ENCODE data around the gene FNTB.

The FNTB gene

DNA sequence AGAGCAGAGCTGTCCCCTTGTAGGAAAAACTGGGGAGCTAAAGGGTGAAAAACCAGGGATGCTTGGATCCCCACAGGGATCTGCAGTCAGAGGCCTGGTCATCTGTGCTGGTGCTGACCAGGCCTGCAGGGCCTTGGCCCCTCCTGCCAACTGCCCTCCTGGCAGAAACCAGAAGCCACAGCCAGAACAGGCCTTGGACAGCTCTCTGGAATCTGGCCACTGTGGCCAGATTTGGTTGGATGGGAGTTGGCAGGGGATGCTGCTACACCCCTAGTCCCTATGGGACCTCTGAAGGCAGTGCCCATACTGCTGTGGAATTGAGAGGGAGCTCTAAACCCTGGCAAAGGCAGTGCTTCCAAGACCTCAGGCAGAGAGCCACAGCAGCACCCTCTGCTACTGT lies 35.0 kb upstream of the FNTB start:
- no peak for TF ChIP-seq ZBTB7A (IDR thresholded peaks at IDR 0.05; ENCODE audit: low read depth)
- TF ChIP-seq, protein P1, sequence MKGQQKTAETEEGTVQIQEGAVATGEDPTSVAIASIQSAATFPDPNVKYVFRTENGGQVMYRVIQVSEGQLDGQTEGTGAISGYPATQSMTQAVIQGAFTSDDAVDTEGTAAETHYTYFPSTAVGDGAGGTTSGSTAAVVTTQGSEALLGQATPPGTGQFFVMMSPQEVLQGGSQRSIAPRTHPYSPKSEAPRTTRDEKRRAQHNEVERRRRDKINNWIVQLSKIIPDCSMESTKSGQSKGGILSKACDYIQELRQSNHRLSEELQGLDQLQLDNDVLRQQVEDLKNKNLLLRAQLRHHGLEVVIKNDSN (IDR thresholded peaks at IDR 0.05), result no peak
- no peak for TF ChIP-seq YY1 (IDR thresholded peaks at IDR 0.05; ENCODE audit: low read depth)
- no peak for TF ChIP-seq TEAD4 (IDR thresholded peaks at IDR 0.05)
- TF ChIP-seq FOXM1 (IDR thresholded peaks at IDR 0.05; ENCODE audit: borderline replicate concordance, low read depth), result no peak
- TF ChIP-seq NFIC (IDR thresholded peaks at IDR 0.05), result no peak
- no peak for TF ChIP-seq EP300 (IDR thresholded peaks at IDR 0.05; ENCODE audit: borderline replicate concordance)
- TF ChIP-seq EGR1 (IDR thresholded peaks at IDR 0.05), result no peak
- no peak for TF ChIP-seq CEBPB (IDR thresholded peaks at IDR 0.05)
- no peak for TF ChIP-seq TAF1 (IDR thresholded peaks at IDR 0.05; ENCODE audit: low read depth)
- no peak for TF ChIP-seq TCF12 (IDR thresholded peaks at IDR 0.05; ENCODE audit: low read depth)
- TF ChIP-seq REST (IDR thresholded peaks at IDR 0.05; ENCODE audit: low read depth), result no peak
- TF ChIP-seq CREB1 (IDR thresholded peaks at IDR 0.05; ENCODE audit: low read depth), result no peak
- no peak for TF ChIP-seq RAD21 (IDR thresholded peaks at IDR 0.05; ENCODE audit: low read depth)
- TF ChIP-seq, protein P2, sequence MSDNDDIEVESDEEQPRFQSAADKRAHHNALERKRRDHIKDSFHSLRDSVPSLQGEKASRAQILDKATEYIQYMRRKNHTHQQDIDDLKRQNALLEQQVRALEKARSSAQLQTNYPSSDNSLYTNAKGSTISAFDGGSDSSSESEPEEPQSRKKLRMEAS (IDR thresholded peaks at IDR 0.05), result no peak

DNA sequence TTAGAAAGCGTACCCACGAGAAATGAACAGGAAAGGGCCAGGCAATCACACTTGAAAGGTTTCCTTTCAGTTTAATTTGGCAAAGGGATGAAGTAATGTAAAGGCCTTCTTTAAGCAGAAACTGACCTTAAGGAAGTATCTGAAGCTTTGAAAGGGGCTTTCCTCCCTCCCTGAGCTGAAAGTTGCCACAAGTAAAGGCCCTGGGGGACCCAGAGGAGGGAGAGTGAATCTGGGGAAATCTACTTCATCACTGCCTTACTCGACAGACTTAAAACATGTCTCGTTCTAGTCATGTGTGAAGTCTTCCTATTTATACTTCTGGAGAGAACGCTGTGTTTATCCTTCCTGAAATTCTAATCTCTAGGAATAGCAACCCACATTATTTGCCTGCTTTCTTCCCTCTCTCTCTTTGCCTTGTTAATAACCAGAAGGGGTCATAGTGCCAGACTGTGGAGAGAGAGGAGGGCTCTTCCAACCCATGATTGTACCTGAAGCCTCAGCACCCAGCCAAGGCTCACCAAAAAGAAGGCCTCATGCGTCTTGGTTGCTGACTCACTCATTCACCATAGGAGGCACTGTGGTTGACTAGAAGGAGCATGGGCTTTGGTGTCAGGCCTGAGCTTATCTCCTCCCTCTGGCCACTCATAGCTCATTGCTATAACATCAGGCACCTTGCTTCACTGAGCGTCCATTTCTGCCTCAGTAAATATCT lies 33.9 kb upstream of the FNTB start:
- TF ChIP-seq NFIC (IDR thresholded peaks at IDR 0.05), result no peak
- TF ChIP-seq EP300 (IDR thresholded peaks at IDR 0.05; ENCODE audit: borderline replicate concordance), result no peak
- no peak for TF ChIP-seq TAF1 (IDR thresholded peaks at IDR 0.05; ENCODE audit: low read depth)
- no peak for TF ChIP-seq YY1 (IDR thresholded peaks at IDR 0.05; ENCODE audit: low read depth)
- TF ChIP-seq CEBPB (IDR thresholded peaks at IDR 0.05), result no peak
- TF ChIP-seq REST (IDR thresholded peaks at IDR 0.05; ENCODE audit: low read depth), result no peak
- no peak for TF ChIP-seq TCF12 (IDR thresholded peaks at IDR 0.05; ENCODE audit: low read depth)
- no peak for TF ChIP-seq TEAD4 (IDR thresholded peaks at IDR 0.05)
- no peak for TF ChIP-seq RAD21 (IDR thresholded peaks at IDR 0.05; ENCODE audit: low read depth)
- TF ChIP-seq CREB1 (IDR thresholded peaks at IDR 0.05; ENCODE audit: low read depth), result no peak
- no peak for TF ChIP-seq EGR1 (IDR thresholded peaks at IDR 0.05)
- TF ChIP-seq, protein P1 (IDR thresholded peaks at IDR 0.05), result no peak
- TF ChIP-seq FOXM1 (IDR thresholded peaks at IDR 0.05; ENCODE audit: borderline replicate concordance, low read depth), result no peak
- TF ChIP-seq, protein P2 (IDR thresholded peaks at IDR 0.05), result no peak
- TF ChIP-seq ZBTB7A (IDR thresholded peaks at IDR 0.05; ENCODE audit: low read depth), result no peak

GRCh38 chr14:64953310-64953654 lies 33.4 kb upstream of the FNTB start:
- TF ChIP-seq, protein P2 (IDR thresholded peaks at IDR 0.05), result no peak
- no peak for TF ChIP-seq FOXM1 (IDR thresholded peaks at IDR 0.05; ENCODE audit: borderline replicate concordance, low read depth)
- TF ChIP-seq NFIC (IDR thresholded peaks at IDR 0.05), result no peak
- no peak for TF ChIP-seq RAD21 (IDR thresholded peaks at IDR 0.05; ENCODE audit: low read depth)
- TF ChIP-seq EP300 (IDR thresholded peaks at IDR 0.05; ENCODE audit: borderline replicate concordance), result no peak
- TF ChIP-seq TEAD4 (IDR thresholded peaks at IDR 0.05), result no peak
- TF ChIP-seq, protein P1 (IDR thresholded peaks at IDR 0.05), result no peak
- no peak for TF ChIP-seq CREB1 (IDR thresholded peaks at IDR 0.05; ENCODE audit: low read depth)
- no peak for TF ChIP-seq EGR1 (IDR thresholded peaks at IDR 0.05)

DNA sequence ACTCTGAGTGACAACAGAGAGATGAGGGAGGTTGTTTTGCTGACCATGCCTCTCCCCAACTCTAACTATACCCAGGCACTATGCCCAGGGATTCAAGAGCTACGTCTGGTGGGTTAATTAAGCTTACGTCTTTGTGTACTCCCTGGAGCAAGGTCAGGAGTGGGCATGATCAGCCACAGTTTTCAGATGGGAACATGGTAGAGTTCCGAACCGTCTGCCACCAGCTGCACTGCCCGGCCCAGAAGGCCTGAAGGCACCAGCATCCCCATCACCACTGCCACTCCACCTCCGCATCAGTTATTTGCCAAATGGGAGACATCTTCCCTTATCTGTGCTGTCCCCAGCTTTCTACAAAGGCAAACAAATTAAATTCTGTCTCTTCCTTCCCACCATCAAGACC lies 33.0 kb upstream of the FNTB start:
- TF ChIP-seq CEBPB (IDR thresholded peaks at IDR 0.05), result no peak
- TF ChIP-seq TCF12 (IDR thresholded peaks at IDR 0.05; ENCODE audit: low read depth), result no peak
- TF ChIP-seq TAF1 (IDR thresholded peaks at IDR 0.05; ENCODE audit: low read depth), result no peak
- no peak for TF ChIP-seq ZBTB7A (IDR thresholded peaks at IDR 0.05; ENCODE audit: low read depth)
- no peak for TF ChIP-seq FOXM1 (IDR thresholded peaks at IDR 0.05; ENCODE audit: borderline replicate concordance, low read depth)
- TF ChIP-seq, protein P1 (IDR thresholded peaks at IDR 0.05), result no peak
- TF ChIP-seq YY1 (IDR thresholded peaks at IDR 0.05; ENCODE audit: low read depth), result no peak
- TF ChIP-seq REST (IDR thresholded peaks at IDR 0.05; ENCODE audit: low read depth), result no peak
- no peak for TF ChIP-seq TEAD4 (IDR thresholded peaks at IDR 0.05)
- TF ChIP-seq EGR1 (IDR thresholded peaks at IDR 0.05), result no peak
- no peak for TF ChIP-seq EP300 (IDR thresholded peaks at IDR 0.05; ENCODE audit: borderline replicate concordance)
- no peak for TF ChIP-seq CREB1 (IDR thresholded peaks at IDR 0.05; ENCODE audit: low read depth)
- TF ChIP-seq NFIC (IDR thresholded peaks at IDR 0.05), result no peak
- no peak for TF ChIP-seq RAD21 (IDR thresholded peaks at IDR 0.05; ENCODE audit: low read depth)
- TF ChIP-seq, protein P2 (IDR thresholded peaks at IDR 0.05), result no peak
